GM21723 (cell line): Measurements from ENCODE around the gene FKBP14.

Experiments
- ATAC-seq: cut with Tn5 transposase; IDR thresholded peaks from one replicate; pipeline ENCODE4 v1.9.1; 2021; ENCODE audit warnings: mild to moderate bottlenecking, moderate library complexity; ENCODE audit not compliant: unreplicated experiment

Gene FKBP14

GRCh38 chr7:30026229-30027064 lies at the start of gene FKBP14:
Gene FKBP14, minus strand, starts transcription at chr7:30026702. Its CDS starts 194 bp downstream, at chr7:30026508.
- peak; percentile 77 for ATAC-seq

GRCh38 chr7:30074422-30075030 lies 48.0 kb upstream of the FKBP14 start:
- ATAC-seq, result no peak

- ATAC-seq, result no peak
Observed at GRCh38 chr7:30072735-30073134, 46.2 kb upstream of the FKBP14 start.

DNA sequence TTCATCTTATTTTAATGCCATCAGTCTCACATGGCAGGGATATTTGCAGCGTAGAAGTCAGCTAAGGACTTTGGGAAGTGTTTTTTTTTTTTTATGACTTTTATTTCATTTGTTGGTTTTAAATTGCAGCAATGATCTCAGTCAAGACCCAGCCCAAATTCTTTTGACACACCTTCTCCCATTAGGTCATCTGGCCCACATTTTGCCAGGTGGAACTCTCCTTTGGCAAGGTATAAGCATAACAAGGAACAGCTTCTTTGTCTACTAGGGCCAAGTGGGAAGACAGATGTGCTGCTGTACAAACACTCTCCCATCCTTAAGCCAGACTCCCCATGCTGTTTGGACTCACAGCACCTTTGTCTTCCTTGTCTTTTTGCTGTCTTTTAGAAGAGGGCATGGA lies 43.5 kb upstream of the FKBP14 start:
- no peak for ATAC-seq

DNA sequence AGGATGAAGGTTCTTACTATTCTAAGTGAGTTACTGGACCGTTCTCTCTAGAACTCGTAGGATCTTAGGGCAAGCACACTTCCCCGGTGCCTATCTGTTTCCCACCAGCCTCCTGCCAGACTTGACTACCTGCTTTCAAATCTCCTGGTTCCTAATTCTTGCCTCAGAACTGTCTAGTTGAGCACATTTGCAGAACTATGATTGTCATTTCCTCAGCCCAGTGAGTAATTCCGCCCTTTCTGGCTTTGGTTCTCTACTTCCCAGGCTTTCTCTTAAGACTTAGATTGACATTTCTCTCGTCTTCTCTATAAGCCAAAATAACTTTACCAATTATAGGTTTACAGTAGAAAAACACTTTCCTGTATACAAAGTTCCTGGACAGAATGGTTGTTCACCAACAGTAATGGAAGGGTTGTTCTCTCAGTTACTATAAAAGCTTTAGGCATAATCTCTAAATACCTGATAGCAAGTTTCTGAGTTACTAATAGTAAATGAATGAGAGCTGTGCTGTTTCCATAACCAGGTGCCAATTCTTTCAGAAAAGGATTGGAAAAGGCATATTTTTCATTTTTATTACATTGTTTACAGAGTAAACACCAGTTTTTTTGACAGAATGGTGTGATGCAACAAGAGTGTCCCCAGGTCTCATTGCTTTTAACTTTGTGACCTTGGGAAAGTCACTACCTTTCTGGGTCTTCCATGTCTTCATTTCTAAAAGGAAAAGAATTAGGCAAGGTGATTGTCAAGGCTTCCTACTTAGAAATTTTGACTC lies 42.8 kb upstream of the FKBP14 start:
- no peak for ATAC-seq

- no peak for ATAC-seq
Observed at GRCh38 chr7:30068117-30068516, 41.6 kb upstream of the FKBP14 start.

GRCh38 chr7:30066687-30067086 lies 40.2 kb upstream of the FKBP14 start:
- ATAC-seq, result no peak

- no peak for ATAC-seq
Observed at GRCh38 chr7:30065746-30066145, 39.2 kb upstream of the FKBP14 start.

DNA sequence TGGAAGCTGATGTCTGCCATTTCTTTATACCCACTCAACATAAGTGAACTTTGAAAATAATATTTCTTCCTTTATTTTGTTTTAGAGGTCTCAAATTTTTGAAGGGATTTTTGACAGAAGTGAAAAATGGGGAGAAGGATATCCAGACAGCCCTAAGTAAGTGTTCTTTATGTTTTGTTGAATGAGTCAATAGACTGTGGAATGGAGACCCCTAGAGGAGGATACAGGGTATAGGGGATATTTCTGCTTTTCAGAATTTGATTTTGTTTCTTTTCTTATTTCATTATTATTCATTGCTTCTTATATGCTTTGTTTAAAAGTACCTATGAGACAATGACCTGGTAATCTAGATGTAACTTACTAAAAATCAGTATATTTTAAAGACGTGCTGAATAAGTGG lies 36.1 kb upstream of the FKBP14 start:
- ATAC-seq, result peak; percentile 72

DNA sequence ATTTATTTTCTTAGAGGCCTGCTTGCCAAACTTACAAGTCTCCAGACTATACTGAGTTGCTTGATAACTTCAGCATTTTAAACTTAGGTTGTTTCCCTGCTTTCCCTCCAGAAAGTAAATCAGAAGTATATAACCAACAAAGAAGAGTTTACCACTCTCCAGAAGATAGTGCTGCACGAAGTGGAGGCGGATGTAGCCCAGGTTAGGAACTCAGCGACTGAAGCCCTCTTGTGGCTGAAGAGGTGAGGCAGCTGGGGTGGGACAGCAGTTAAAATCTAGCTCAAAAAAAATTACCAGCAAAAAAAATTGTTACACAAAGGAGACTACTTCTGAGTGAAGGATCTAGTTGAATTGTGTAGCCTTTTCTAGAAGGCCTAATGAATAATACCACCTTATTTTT lies 35.3 kb upstream of the FKBP14 start:
- peak; percentile 90 for ATAC-seq

GRCh38 chr7:30057741-30058140 lies 31.2 kb upstream of the FKBP14 start:
- ATAC-seq, result no peak

DNA sequence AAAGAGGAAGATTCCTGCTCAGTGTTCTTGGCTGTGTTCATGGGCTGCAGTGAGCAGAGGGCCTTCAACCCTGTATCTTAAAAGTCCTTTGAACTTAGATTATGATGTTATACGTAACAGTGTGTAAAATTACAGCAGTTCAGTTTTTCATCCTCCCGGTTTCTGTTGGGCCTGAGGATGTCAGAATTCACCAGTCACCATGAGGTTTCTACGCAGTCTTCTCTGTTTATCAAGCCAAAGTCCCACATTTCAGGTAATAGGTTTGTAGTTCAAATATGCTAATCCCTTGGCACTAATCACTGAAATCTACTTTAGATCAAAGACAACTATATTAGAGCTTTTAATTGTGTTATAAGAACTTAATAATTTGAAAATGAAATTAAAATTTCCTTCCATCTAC lies 26.6 kb upstream of the FKBP14 start:
- no peak for ATAC-seq

DNA sequence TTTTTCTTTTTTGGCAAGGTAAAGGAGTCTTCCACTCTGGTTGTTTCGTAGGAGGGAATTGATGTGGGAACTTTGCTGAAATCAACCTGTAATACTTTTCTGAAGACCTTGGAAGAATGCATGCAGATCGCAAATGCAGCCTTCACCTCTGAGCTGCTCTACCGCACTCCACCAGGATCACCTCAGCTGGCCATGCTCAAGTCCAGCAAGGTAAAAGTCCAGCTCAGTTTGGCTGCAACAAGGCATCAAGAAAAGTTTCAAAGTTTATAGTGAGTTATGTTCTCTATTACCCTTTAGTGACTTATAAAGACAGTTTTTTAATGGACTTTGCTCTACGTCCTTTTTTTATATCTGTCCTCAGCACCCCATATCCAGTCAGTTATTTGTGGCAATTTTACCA lies 22.7 kb upstream of the FKBP14 start:
- ATAC-seq, result no peak

- no peak for ATAC-seq
Observed at GRCh38 chr7:30048582-30048981, 22.1 kb upstream of the FKBP14 start.

DNA sequence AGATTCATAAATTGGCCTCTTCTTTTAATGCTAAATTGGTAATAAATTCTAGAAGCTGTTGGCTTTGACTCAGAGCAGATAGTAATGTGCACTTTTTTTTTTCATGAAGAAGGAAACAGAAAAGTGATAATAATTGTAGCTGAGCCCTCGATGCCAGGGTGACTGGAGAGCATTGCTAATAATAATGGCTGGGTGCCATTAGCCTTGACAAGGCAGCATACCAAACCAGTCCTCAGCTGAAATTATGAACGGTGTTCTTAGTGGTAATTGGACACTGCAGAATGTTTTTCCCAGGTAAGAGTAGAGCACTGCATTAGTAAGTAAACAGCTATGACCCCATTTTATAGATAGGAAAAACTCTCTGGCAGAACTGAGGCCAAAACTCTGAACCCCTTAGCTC lies 20.6 kb upstream of the FKBP14 start:
- no peak for ATAC-seq

- ATAC-seq, result no peak
Observed at GRCh38 chr7:30046127-30046770, 19.7 kb upstream of the FKBP14 start.

- no peak for ATAC-seq
Observed at GRCh38 chr7:30041526-30042269, 15.2 kb upstream of the FKBP14 start.

- no peak for ATAC-seq
Observed at GRCh38 chr7:30040938-30041337, 14.4 kb upstream of the FKBP14 start.

- ATAC-seq, result no peak
Observed at GRCh38 chr7:30038196-30038980, 11.9 kb upstream of the FKBP14 start.

- ATAC-seq, result no peak
Observed at GRCh38 chr7:30036220-30036619, 9.7 kb upstream of the FKBP14 start.
